ENCODE results near the gene RPUSD3.

DNA sequence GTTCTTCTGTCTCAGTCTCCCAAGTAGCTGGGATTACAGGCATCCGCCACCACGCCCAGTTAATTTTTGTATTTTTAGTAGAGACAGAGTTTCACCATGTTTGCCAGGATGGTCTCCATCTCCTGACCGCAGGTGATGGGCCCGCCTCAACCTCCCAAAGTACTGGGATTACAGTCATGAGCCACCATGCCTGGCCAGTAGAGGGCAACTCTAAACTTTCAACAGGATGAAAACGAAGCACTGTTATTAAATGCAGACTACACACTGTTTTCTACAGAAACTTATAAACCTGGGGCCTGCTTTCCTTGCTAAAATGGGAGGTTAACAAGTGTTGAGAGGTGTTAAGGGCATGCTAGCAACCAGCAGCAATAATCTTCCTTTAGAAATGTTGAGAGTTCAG is 43.3 kb downstream of the RPUSD3 start:
- TF ChIP-seq, protein P1, sequence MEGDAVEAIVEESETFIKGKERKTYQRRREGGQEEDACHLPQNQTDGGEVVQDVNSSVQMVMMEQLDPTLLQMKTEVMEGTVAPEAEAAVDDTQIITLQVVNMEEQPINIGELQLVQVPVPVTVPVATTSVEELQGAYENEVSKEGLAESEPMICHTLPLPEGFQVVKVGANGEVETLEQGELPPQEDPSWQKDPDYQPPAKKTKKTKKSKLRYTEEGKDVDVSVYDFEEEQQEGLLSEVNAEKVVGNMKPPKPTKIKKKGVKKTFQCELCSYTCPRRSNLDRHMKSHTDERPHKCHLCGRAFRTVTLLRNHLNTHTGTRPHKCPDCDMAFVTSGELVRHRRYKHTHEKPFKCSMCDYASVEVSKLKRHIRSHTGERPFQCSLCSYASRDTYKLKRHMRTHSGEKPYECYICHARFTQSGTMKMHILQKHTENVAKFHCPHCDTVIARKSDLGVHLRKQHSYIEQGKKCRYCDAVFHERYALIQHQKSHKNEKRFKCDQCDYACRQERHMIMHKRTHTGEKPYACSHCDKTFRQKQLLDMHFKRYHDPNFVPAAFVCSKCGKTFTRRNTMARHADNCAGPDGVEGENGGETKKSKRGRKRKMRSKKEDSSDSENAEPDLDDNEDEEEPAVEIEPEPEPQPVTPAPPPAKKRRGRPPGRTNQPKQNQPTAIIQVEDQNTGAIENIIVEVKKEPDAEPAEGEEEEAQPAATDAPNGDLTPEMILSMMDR (IDR thresholded peaks at IDR 0.05): no peak
- TF ChIP-seq POLR2A (IDR thresholded peaks at IDR 0.05; ENCODE audit: low read depth) (no peak), POLR2AphosphoS5 (IDR thresholded peaks at IDR 0.05) (no peak)
